ENCODE data around the gene RSAD1. TPM values are rescaled to one million over a fixed set of nuclear protein-coding genes. Genes with fewer than 3 reads are reported as not detected.

Gene RSAD1
- total RNA-seq, 1 donor from 2014 or later, result 34.3 TPM

DNA sequence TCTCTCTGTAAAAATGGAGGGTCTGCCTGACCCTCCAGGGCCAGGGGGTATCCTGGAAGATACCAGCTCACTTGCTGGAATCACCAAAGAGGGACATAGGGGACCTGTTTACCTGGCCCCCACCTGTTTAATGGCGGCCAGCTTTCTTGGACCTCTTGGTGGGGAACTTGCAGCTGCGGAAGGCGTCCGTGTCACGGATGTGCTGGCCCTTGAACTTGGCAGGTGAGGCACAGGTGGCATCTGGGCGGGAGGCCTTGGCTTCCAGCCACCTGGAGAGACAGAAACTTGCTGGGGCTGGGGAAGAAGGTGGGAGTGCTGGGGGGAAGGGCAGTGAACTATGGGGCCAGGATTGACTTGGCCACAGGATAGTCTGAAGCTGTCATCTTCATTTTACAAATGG, 13.5 kb upstream of the RSAD1 start:
- H3K9me3 ChIP-seq, result no peaks in the 10 kb centered on the region
- DNase-seq (no peak), ATAC-seq (no peak)
- peaks cover 8% of the 10 kb centered on the region for H3K36me3 ChIP-seq
- peaks cover 12% of the 10 kb centered on the region for H3K27me3 ChIP-seq
- H3K4me3 ChIP-seq, result no peak overlapping the region
- peaks cover 6% of the 10 kb centered on the region for H3K4me1 ChIP-seq
- intact Hi-C loops (cut with DNase I), result no loop called here
- TF ChIP-seq, protein P1, sequence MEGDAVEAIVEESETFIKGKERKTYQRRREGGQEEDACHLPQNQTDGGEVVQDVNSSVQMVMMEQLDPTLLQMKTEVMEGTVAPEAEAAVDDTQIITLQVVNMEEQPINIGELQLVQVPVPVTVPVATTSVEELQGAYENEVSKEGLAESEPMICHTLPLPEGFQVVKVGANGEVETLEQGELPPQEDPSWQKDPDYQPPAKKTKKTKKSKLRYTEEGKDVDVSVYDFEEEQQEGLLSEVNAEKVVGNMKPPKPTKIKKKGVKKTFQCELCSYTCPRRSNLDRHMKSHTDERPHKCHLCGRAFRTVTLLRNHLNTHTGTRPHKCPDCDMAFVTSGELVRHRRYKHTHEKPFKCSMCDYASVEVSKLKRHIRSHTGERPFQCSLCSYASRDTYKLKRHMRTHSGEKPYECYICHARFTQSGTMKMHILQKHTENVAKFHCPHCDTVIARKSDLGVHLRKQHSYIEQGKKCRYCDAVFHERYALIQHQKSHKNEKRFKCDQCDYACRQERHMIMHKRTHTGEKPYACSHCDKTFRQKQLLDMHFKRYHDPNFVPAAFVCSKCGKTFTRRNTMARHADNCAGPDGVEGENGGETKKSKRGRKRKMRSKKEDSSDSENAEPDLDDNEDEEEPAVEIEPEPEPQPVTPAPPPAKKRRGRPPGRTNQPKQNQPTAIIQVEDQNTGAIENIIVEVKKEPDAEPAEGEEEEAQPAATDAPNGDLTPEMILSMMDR (IDR thresholded peaks at IDR 0.05), result no peak
- H3K27ac ChIP-seq, result no peak overlapping the region

GRCh38 chr17:50465635-50466034, 13.0 kb upstream of the RSAD1 start:
- TF ChIP-seq, protein P1 (IDR thresholded peaks at IDR 0.05), result no peak
- no peak for ATAC-seq
- intact Hi-C loops (cut with DNase I), result no loop called here
- Histone ChIP-seq H3K9me3 (no peaks in the 10 kb centered on the region), H3K27ac (no peak overlapping the region), H3K27me3 (peaks cover 12% of the 10 kb centered on the region), H3K4me1 (peaks cover 6% of the 10 kb centered on the region), H3K4me3 (no peak overlapping the region), H3K36me3 (peaks cover 8% of the 10 kb centered on the region)
- DNase-seq, result no peak

- intact Hi-C loops (cut with DNase I), result no loop called here
- H3K4me3 ChIP-seq, result no peak overlapping the region
- ATAC-seq (no peak), DNase-seq (no peak)
- H3K27ac ChIP-seq, result no peak overlapping the region
- H3K27me3 ChIP-seq, result peaks cover 12% of the 10 kb centered on the region
- no peaks in the 10 kb centered on the region for H3K9me3 ChIP-seq
- TF ChIP-seq, protein P1 (IDR thresholded peaks at IDR 0.05), result no peak
- peaks cover 6% of the 10 kb centered on the region for H3K4me1 ChIP-seq
- peaks cover 13% of the 10 kb centered on the region for H3K36me3 ChIP-seq
Observed at GRCh38 chr17:50466371-50467113, 12.1 kb upstream of the RSAD1 start.

DNA sequence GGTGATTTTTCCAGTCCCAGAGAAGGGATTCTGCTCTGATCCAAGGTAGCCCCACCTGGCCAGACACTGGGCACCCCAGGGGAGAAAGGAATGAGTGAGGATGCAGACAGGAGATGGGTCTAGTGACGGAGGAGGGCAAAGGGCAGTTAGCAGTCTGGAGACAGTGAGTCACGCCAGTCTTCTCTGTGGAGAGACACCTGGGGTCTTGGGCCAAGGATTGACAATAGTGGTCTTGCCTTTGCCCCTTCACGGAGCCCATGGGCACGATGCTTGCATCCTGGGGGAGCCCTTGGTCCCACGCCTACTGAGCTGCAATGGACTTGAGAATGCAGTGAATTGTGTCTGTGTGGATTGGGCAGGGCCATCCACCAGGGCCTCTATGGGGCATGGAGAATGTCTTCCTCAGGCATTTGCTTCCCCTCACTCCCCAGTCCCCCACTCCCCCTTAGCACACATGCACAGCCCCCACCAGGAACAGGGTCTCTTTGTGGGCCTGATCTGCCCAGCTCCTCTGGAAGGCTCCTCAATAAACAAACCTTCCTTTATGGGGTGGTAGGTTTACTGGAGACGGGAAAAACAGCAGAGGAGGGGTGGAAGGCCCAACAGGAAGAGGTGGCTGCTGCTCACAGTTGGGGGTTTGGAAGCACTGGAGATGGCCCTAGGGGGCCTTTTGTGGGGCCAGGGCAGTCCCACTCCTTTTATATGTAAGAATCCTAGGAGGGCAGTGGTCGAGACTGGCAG, 11.4 kb upstream of the RSAD1 start:
- H3K4me3 ChIP-seq, result no peak overlapping the region
- intact Hi-C loops (cut with DNase I), result no loop called here
- no peak overlapping the region for H3K27ac ChIP-seq
- H3K36me3 ChIP-seq, result peaks cover 13% of the 10 kb centered on the region
- TF ChIP-seq, protein P1 (IDR thresholded peaks at IDR 0.05), result no peak
- H3K27me3 ChIP-seq, result peaks cover 12% of the 10 kb centered on the region
- H3K9me3 ChIP-seq, result no peaks in the 10 kb centered on the region
- ATAC-seq, result no peak
- no peak for DNase-seq
- peaks cover 6% of the 10 kb centered on the region for H3K4me1 ChIP-seq

GRCh38 chr17:50467855-50468303, 10.8 kb upstream of the RSAD1 start:
- TF ChIP-seq, protein P1 (IDR thresholded peaks at IDR 0.05), result no peak
- H3K4me3 ChIP-seq, result no peak overlapping the region
- no peak overlapping the region for H3K27ac ChIP-seq
- intact Hi-C loops (cut with DNase I), result no loop called here
- no peak for DNase-seq
- peaks cover 12% of the 10 kb centered on the region for H3K27me3 ChIP-seq
- peaks cover 7% of the 10 kb centered on the region for H3K36me3 ChIP-seq
- H3K9me3 ChIP-seq, result no peaks in the 10 kb centered on the region
- peaks cover 6% of the 10 kb centered on the region for H3K4me1 ChIP-seq
- no peak for ATAC-seq

All from upper lobe of right lung (tissue), 1 donor.